Measurements from ENCODE around the gene FGFR3.
A peak's percentile ranks its signal among the peaks of the same experiment; 100 is the strongest.

The FGFR3 gene

GRCh38 chr4:1756893-1757779, 36.0 kb upstream of the FGFR3 start:
- DNase-seq: no peak

GRCh38 chr4:1757836-1758235, 35.3 kb upstream of the FGFR3 start:
- no peak for DNase-seq

- DNase-seq: no peak
Measured at GRCh38 chr4:1758306-1759121, 34.6 kb upstream of the FGFR3 start.

GRCh38 chr4:1759170-1759817, 33.8 kb upstream of the FGFR3 start:
- DNase-seq: no peak

- no peak for DNase-seq
Measured at GRCh38 chr4:1759818-1760223, 33.3 kb upstream of the FGFR3 start.

GRCh38 chr4:1760521-1761071, 32.5 kb upstream of the FGFR3 start:
- DNase-seq: no peak

- DNase-seq: no peak
Measured at GRCh38 chr4:1761130-1761689, 31.9 kb upstream of the FGFR3 start.

GRCh38 chr4:1762264-1763010, 30.7 kb upstream of the FGFR3 start:
- DNase-seq: no peak

GRCh38 chr4:1763070-1763549, 30.0 kb upstream of the FGFR3 start:
- no peak for DNase-seq

- peak in 1 of 2 donors; percentile 7 for DNase-seq
Measured at GRCh38 chr4:1763550-1764080, 29.5 kb upstream of the FGFR3 start.

GRCh38 chr4:1764670-1765069, 28.4 kb upstream of the FGFR3 start:
- no peak for DNase-seq

GRCh38 chr4:1765409-1766072, 27.6 kb upstream of the FGFR3 start:
- DNase-seq: no peak

GRCh38 chr4:1766106-1767060, 26.7 kb upstream of the FGFR3 start:
- DNase-seq: no peak

- no peak for DNase-seq
Measured at GRCh38 chr4:1767061-1767769, 25.9 kb upstream of the FGFR3 start.

- peak in 1 of 2 donors; percentile 32 for DNase-seq
Measured at GRCh38 chr4:1767770-1768366, 25.2 kb upstream of the FGFR3 start.

- DNase-seq: no peak
Measured at GRCh38 chr4:1768367-1769034, 24.6 kb upstream of the FGFR3 start.

GRCh38 chr4:1769692-1770091, 23.4 kb upstream of the FGFR3 start:
- no peak for DNase-seq

GRCh38 chr4:1770245-1770644, 22.8 kb upstream of the FGFR3 start:
- no peak for DNase-seq
